ENCODE measurements around the gene SPECC1.
"Not testable (repeated sequence)": the region's sequence is repeated elsewhere in the genome, so short reads cannot be mapped to it uniquely, and the experiment has no call there.

The SPECC1 gene

DNA sequence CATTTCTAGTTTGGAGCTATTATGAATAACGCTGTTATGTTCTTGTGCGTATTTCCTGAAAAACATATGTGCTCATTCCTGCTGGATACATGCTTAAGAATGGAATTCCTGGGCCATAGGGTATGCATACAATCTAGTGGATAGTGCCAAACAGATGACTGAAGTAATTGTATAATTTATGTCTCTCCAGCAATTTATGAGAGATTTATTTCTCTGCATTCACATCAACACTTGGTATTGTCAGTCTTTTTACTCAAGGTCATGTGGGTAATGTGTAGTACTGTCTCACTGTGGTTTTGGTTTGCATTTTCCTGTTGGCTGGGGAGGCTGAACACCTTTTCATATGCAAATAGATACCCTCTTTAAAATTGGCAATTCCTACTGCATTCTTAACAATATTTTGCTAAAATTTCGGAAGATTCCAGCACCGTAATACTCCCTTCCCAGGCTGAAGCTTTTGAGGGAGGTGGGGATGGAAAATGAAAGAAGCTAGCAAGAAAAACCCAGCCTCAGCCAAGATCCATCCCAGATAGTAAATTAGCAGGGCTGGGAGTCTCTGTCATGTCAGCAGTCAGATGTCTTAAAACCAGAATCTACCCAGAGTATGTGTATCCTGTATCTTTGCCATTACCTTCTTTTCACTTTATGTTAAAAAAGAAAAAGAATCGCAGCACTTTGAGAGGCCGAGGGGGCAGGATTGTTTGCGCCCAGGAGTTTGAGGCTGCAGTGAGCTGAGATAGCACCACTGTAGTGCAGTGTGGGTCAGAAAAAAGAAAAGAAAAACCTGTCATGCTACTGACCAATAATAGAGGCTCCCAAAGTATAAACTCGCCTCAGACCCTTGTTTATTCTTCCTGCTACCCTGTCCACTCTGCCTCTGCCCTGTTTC lies 253.3 kb downstream of the SPECC1 start:
- Histone ChIP-seq H3K27ac (ENCODE audit: low read depth, low read length) (no peak overlapping the region), H4K20me1 (ENCODE audit: control insufficient read depth, insufficient read depth, low read depth, low read length) (no peaks in the 10 kb centered on the region), H3K27me3 (ENCODE audit: control insufficient read depth, low read length) (no peaks in the 10 kb centered on the region; the same call in 1 of the 2 replicates), H3K79me2 (ENCODE audit: control insufficient read depth, low read length) (no peaks in the 10 kb centered on the region), H3K9me2 (replicated peaks; ENCODE audit: control insufficient read depth, low read length) (no peaks in the 10 kb centered on the region), H3K4me3 (ENCODE audit: low read length) (no peak overlapping the region), H3F3A (ENCODE audit: control insufficient read depth, insufficient read depth) (no peaks in the 10 kb centered on the region), H3K36me3 (ENCODE audit: control insufficient read depth, low read length) (no peaks in the 10 kb centered on the region), H3K4me1 (ENCODE audit: control insufficient read depth, low read length) (no peaks in the 10 kb centered on the region), H3K4me2 (ENCODE audit: low read length) (no peak overlapping the region), H3K9me3 (ENCODE audit: control insufficient read depth, insufficient read depth, low read length) (peaks cover 5% of the 10 kb centered on the region; the same call in 1 of the 2 replicates)
- TF ChIP-seq, protein P1, sequence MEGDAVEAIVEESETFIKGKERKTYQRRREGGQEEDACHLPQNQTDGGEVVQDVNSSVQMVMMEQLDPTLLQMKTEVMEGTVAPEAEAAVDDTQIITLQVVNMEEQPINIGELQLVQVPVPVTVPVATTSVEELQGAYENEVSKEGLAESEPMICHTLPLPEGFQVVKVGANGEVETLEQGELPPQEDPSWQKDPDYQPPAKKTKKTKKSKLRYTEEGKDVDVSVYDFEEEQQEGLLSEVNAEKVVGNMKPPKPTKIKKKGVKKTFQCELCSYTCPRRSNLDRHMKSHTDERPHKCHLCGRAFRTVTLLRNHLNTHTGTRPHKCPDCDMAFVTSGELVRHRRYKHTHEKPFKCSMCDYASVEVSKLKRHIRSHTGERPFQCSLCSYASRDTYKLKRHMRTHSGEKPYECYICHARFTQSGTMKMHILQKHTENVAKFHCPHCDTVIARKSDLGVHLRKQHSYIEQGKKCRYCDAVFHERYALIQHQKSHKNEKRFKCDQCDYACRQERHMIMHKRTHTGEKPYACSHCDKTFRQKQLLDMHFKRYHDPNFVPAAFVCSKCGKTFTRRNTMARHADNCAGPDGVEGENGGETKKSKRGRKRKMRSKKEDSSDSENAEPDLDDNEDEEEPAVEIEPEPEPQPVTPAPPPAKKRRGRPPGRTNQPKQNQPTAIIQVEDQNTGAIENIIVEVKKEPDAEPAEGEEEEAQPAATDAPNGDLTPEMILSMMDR (IDR thresholded peaks at IDR 0.05; ENCODE audit: low read depth, low read length, poor library complexity, severe bottlenecking): no peak
- TF ChIP-seq EZH2phosphoT487 (IDR thresholded peaks at IDR 0.05; ENCODE audit: borderline replicate concordance, low read length): no peak

DNA sequence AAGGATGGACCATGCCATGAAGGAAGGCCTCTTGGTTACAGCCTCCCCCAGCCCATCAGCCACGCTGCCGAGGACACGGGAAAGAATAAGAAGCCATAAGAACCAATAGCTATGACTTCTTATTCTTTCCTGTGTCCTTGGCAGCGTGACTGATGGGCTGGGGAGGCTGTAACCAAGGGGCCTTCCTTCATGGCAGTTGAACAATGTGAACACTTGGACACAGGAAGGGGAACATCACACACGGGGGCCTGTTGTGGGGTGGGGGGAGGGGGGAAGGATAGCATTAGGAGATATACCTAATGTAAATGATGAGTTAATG lies 253.9 kb downstream of the SPECC1 start:
- not testable (repeated sequence) for H3K4me3 ChIP-seq (ENCODE audit: low read length); H3K27me3 ChIP-seq (ENCODE audit: control insufficient read depth, low read length); H3K9me3 ChIP-seq (ENCODE audit: control insufficient read depth, insufficient read depth, low read length); H4K20me1 ChIP-seq (ENCODE audit: control insufficient read depth, insufficient read depth, low read depth, low read length); H3K4me1 ChIP-seq (ENCODE audit: control insufficient read depth, low read length); H3K9me2 ChIP-seq (replicated peaks; ENCODE audit: control insufficient read depth, low read length); H3F3A ChIP-seq (ENCODE audit: control insufficient read depth, insufficient read depth); H3K27ac ChIP-seq (ENCODE audit: low read depth, low read length); H3K4me2 ChIP-seq (ENCODE audit: low read length); H3K36me3 ChIP-seq (ENCODE audit: control insufficient read depth, low read length); H3K79me2 ChIP-seq (ENCODE audit: control insufficient read depth, low read length)

DNA sequence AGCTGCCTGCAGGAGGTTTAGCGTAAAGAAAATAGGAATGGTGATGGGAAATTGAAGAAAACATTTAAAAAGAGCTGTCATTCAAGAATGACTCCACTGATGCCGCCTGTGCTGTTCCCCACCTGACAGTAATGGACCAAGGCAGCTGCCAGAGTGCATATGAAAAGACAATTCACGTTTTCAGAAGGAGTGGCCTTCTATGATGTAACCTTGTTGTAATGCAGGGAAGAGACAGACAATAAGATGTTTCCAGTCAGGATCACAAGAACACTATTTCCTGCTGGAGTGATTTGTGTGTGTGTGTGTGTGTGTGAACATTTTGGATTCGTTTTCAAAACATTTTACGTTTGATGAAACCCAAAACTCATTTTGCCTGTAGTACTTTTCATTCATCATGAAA lies 254.4 kb downstream of the SPECC1 start:
- Histone ChIP-seq H3K27ac (ENCODE audit: low read depth, low read length) (no peak overlapping the region), H3K9me3 (ENCODE audit: control insufficient read depth, insufficient read depth, low read length) (no peaks in the 10 kb centered on the region), H3K36me3 (ENCODE audit: control insufficient read depth, low read length) (no peaks in the 10 kb centered on the region), H3K9me2 (replicated peaks; ENCODE audit: control insufficient read depth, low read length) (no peaks in the 10 kb centered on the region), H4K20me1 (ENCODE audit: control insufficient read depth, insufficient read depth, low read depth, low read length) (no peaks in the 10 kb centered on the region), H3K4me1 (ENCODE audit: control insufficient read depth, low read length) (no peaks in the 10 kb centered on the region), H3F3A (ENCODE audit: control insufficient read depth, insufficient read depth) (no peaks in the 10 kb centered on the region), H3K79me2 (ENCODE audit: control insufficient read depth, low read length) (no peaks in the 10 kb centered on the region), H3K4me3 (ENCODE audit: low read length) (no peak overlapping the region), H3K4me2 (ENCODE audit: low read length) (no peak overlapping the region), H3K27me3 (ENCODE audit: control insufficient read depth, low read length) (no peaks in the 10 kb centered on the region)
- TF ChIP-seq EZH2phosphoT487 (IDR thresholded peaks at IDR 0.05; ENCODE audit: borderline replicate concordance, low read length): no peak
- TF ChIP-seq, protein P1 (IDR thresholded peaks at IDR 0.05; ENCODE audit: low read depth, low read length, poor library complexity, severe bottlenecking): no peak

DNA sequence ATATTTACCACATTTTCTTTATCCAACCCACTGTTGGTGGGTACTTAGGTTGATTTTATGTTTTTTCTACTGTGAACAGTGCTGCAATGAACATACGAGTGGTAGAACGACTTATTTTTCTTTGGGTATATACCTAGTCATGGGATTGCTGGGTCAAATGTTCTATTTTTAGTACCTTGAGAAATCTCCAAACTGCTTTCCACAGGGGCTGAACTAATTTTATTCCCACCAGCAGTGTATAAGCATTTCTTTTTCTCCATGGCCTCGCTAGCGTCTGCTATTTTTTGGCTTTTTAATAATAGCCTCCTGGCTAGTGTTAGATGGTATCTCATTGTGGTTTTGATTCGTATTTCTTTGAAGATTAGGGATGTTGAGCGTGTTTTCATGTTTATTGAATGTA lies 255.8 kb downstream of the SPECC1 start:
- H3K4me3 ChIP-seq (ENCODE audit: low read length): no peak overlapping the region
- no peaks in the 10 kb centered on the region for H3K4me1 ChIP-seq (ENCODE audit: control insufficient read depth, low read length)
- TF ChIP-seq, protein P1 (IDR thresholded peaks at IDR 0.05; ENCODE audit: low read depth, low read length, poor library complexity, severe bottlenecking): no peak
- TF ChIP-seq EZH2phosphoT487 (IDR thresholded peaks at IDR 0.05; ENCODE audit: borderline replicate concordance, low read length): no peak
- no peak overlapping the region for H3K27ac ChIP-seq (ENCODE audit: low read depth, low read length)
- no peaks in the 10 kb centered on the region for H3K27me3 ChIP-seq (ENCODE audit: control insufficient read depth, low read length)
- H4K20me1 ChIP-seq (ENCODE audit: control insufficient read depth, insufficient read depth, low read depth, low read length): no peaks in the 10 kb centered on the region
- no peaks in the 10 kb centered on the region for H3F3A ChIP-seq (ENCODE audit: control insufficient read depth, insufficient read depth)
- no peak overlapping the region for H3K4me2 ChIP-seq (ENCODE audit: low read length)
- H3K9me3 ChIP-seq (ENCODE audit: control insufficient read depth, insufficient read depth, low read length): no peaks in the 10 kb centered on the region
- no peaks in the 10 kb centered on the region for H3K79me2 ChIP-seq (ENCODE audit: control insufficient read depth, low read length)
- no peaks in the 10 kb centered on the region for H3K36me3 ChIP-seq (ENCODE audit: control insufficient read depth, low read length)
- H3K9me2 ChIP-seq (replicated peaks; ENCODE audit: control insufficient read depth, low read length): no peaks in the 10 kb centered on the region
